GM12864 (cell line): Measurements from ENCODE around the gene GIT2.
"Not testable (repeated sequence)": the region's sequence is repeated elsewhere in the genome, so short reads cannot be mapped to it uniquely, and the experiment has no call there.

Experiments
- DNase-seq: peaks from one replicate; pipeline ENCODE4 v3.0.0-alpha.2; 2011; ENCODE audit warnings: low read depth
- H3K4me3 ChIP-seq: 2 replicates; pipeline ENCODE4 v1.5.1; 2011; ENCODE audit warnings: mild to moderate bottlenecking, low read depth, low read length, control low read depth
- TF ChIP-seq, protein P1 (sequence below): IDR thresholded peaks from 2 replicates; pipeline ENCODE4 v1.5.1; 2011; ENCODE audit warnings: low read depth, mild to moderate bottlenecking, moderate library complexity, low read length, control low read depth, inconsistent platforms; ENCODE audit errors: missing control alignments

GIT2 gene

DNA sequence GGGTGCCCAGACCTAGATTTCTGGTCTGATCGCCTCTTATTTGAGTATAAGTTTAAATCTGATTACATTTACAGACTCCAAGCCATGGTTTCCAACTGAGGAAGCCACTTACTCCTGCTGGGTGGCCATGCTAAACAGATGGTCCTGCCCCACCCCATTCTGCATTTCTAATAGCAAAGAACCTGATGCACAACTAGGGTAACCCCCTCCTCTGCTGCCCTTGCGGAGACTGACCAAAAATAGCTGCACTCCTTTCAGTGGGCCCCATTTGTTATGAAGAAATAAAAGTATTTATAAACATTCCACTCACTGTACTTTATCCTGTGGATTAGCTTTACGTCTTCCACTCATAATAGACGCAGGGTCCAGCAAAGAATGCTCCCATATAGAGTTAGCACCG lies 6.8 kb downstream of the GIT2 start:
- DNase-seq = no peak
- TF ChIP-seq, protein P1, sequence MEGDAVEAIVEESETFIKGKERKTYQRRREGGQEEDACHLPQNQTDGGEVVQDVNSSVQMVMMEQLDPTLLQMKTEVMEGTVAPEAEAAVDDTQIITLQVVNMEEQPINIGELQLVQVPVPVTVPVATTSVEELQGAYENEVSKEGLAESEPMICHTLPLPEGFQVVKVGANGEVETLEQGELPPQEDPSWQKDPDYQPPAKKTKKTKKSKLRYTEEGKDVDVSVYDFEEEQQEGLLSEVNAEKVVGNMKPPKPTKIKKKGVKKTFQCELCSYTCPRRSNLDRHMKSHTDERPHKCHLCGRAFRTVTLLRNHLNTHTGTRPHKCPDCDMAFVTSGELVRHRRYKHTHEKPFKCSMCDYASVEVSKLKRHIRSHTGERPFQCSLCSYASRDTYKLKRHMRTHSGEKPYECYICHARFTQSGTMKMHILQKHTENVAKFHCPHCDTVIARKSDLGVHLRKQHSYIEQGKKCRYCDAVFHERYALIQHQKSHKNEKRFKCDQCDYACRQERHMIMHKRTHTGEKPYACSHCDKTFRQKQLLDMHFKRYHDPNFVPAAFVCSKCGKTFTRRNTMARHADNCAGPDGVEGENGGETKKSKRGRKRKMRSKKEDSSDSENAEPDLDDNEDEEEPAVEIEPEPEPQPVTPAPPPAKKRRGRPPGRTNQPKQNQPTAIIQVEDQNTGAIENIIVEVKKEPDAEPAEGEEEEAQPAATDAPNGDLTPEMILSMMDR = no peak
- no peak overlapping the region for H3K4me3 ChIP-seq

GRCh38 chr12:109988903-109989302 lies 7.3 kb downstream of the GIT2 start:
- TF ChIP-seq, protein P1 = no peak
- DNase-seq = no peak
- no peak overlapping the region for H3K4me3 ChIP-seq

DNA sequence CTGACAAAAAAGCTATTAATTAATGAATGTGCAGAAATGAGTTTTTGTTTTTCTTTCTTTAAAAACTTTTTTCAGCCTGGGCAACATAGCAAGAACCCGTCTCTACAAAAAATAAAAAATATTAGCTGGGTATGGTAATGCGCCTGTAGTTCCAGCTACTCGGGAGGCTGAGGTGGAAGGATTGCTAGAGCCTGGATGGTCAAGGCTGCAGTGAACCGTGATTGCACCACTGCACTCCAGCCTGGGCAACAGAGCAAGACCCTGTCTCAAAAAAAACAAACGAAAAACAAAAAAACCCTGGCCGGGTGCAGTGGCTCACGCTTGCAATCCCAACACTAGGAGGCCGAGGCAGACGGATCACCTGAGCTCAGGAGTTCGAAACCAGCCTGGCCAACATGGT lies 7.9 kb downstream of the GIT2 start:
- H3K4me3 ChIP-seq = no peak overlapping the region
- DNase-seq = no peak
- TF ChIP-seq, protein P1 = no peak

DNA sequence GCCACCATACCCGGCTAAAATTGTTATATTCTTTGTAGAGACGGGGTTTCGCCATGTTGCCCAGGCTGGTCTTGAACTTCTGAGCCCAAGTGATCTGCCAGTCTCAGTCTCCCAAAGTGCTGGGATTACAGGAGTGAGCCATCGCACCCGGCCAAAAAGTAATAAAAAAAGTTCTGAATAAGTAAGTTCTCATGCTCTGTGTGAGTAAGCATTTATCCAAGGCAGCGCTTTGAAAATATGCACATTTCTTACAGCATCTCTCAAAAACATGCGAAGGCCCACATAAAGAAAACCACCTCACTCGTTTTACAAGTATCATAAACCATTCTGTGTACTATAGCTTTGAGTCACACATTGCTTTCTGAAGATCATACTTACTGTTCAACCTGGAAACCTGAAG lies 8.6 kb downstream of the GIT2 start:
- no peak for DNase-seq
- H3K4me3 ChIP-seq = no peak overlapping the region
- TF ChIP-seq, protein P1 = no peak

DNA sequence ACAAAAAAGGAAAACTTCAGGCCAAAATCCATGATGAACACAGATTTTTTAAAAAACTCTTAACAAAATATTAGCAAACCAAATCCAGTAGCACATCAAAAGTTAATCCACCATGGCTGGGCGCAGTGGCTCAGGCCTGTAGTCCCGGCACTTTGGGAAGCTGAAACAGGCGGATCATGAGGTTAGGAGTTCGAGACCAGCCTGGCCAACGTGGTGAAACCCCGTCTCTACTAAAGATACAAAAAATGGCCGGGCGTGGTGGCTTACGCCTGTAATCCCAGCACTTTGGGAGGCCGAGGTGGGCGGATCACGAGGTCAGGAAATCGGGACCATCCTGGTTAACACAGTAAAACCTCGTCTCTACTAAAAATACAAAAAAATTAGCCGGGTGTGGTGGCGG lies 9.9 kb downstream of the GIT2 start:
- not testable (repeated sequence) for H3K4me3 ChIP-seq, DNase-seq

DNA sequence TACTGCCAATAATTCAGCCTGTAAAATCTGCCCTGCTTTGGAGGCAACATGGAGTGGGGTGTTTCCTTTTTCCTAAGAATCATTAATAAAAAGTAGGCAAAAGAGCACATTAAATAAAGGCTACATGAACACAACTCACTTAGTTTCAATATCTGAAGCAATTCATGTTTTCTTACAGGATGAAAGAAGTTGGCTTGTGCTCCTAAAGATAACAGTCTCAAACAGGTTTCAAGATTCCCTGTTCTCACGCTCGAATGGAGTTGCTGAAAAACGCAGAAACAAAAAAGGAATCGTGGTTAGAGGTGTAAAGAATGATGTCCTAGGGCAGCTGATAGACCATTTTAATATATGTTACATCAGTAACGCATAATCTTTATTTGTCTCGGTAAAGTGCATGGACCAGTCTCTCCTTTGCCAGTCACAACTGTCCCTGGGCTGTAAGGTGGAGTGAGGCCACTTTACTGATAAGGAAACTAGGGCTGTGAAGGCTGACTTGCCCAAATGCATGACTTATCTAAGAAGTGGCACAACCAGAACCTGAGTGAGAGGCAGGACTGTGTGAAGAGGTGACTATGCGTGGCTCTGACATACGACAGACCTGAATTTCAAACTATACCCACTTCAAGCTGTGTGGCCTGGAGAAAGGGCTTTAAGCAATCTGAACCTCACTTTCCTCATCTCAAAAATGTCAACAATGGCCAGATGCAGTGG lies 12.6 kb downstream of the GIT2 start:
- TF ChIP-seq, protein P1 = no peak
- no peak for DNase-seq
- no peak overlapping the region for H3K4me3 ChIP-seq

DNA sequence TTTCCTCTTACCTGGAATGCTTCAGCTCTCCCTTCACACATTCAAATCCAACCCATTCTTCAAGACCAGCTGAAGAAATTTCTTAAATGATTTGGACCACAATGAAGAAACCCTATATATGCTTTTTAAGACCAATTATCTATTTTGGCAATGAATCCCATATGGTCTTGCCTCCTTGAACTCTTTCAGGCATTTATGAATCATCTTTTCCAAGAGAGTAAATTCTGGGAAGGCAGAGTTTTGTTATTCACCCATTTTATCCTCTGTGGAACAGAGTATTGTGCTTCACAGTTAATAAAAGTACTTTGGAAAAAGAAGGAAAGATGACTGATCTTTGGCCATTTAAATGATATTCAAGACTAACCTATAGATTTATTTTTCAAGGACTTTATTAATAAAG lies 14.0 kb downstream of the GIT2 start:
- DNase-seq = no peak
- H3K4me3 ChIP-seq = no peak overlapping the region
- TF ChIP-seq, protein P1 = no peak
